ENCODE results near the gene USP3.
A peak's percentile ranks its signal among the peaks of the same experiment; 100 is the strongest.

The USP3 gene

DNA sequence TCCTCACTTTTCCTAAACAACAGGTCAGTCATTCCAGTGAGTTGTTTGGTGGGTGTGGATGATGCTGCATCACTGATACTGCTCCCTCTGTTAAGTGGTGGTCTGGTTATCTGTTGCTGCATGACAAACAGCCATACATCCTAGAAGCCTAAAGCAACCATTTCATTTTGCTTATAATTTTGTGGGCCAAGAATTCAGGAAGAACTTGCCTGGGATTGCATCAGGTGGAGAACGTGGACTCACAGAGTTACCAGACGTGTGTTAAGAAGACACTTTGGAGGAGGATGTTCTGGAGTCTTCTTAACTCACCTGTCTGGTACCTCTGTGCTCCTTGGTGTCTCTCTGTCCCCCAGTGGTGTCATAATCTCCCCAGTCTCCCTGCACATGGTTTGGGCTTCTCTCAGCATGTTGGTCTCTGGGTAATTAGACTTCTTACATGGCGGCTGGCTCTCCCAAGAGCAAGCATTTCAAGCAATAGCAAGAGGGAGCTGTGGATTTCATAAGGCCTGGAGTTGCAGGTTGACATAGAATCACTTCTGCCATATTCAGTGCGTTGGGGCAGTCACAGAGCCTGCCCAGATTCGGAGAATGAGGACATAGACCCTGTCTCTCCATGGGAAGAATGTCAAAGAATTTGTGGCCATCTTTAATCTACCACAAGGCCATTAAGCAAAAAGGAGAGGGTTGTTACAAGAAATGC, 20.1 kb downstream of the USP3 start:
- no peak overlapping the region for H3K18ac ChIP-seq (ENCODE audit: low read length)
- H4K8ac ChIP-seq (ENCODE audit: low read depth, low read length) = no peak overlapping the region
- no peak overlapping the region for H3K4me2 ChIP-seq (ENCODE audit: low read length)
- H2AK5ac ChIP-seq (ENCODE audit: low read length) = no peak overlapping the region
- H3K4ac ChIP-seq (ENCODE audit: low read depth, low read length) = no peak overlapping the region
- DNase-seq = no peak
- no peak overlapping the region for H4K91ac ChIP-seq (ENCODE audit: low read depth, low read length)
- no peak overlapping the region for H2BK5ac ChIP-seq (ENCODE audit: low read depth, low read length, poor library complexity)
- H3K4me1 ChIP-seq (ENCODE audit: control insufficient read depth in 1 of 2, insufficient read depth in 2 of 2, low read length in 2 of 2) = peaks cover 0 to 2% of the 10 kb centered on the region in 2 experiments
- no peaks in the 10 kb centered on the region for H3K79me2 ChIP-seq (ENCODE audit: control insufficient read depth, insufficient read depth, low read length, poor library complexity)
- H3K23ac ChIP-seq (ENCODE audit: low read length) = no peak overlapping the region
- H2BK120ac ChIP-seq (ENCODE audit: insufficient read depth, low read length, poor library complexity) = no peak overlapping the region
- no peak overlapping the region for H3K27ac ChIP-seq (ENCODE audit: low read depth, low read length)
- H4K12ac ChIP-seq (ENCODE audit: low read depth, low read length) = no peak overlapping the region
- H3K9me3 ChIP-seq (ENCODE audit: insufficient read depth, low read depth, low read length) = no peaks in the 10 kb centered on the region
- H2AFZ ChIP-seq (ENCODE audit: insufficient read depth, low read length, poor library complexity) = no peak overlapping the region
- no peak overlapping the region for H2BK12ac ChIP-seq (ENCODE audit: low read length)
- no CpG with 5 or more reads among the region's 5 CpGs for WGBS (ENCODE audit: extremely low coverage, insufficient coverage, insufficient read length)
- H3K14ac ChIP-seq (ENCODE audit: low read length) = no peak overlapping the region
- H3K36me3 ChIP-seq (ENCODE audit: control insufficient read depth in 1 of 2, insufficient read depth in 2 of 2, low read length in 2 of 2) = no peaks in the 10 kb centered on the region
- no peak overlapping the region for H3K4me3 ChIP-seq (ENCODE audit: low read depth, low read length)
- no peak overlapping the region for H3K9ac ChIP-seq (ENCODE audit: low read length)
- no peaks in the 10 kb centered on the region for H3K27me3 ChIP-seq (ENCODE audit: insufficient read depth, low read length)
- no peaks in the 10 kb centered on the region for H3K79me1 ChIP-seq (ENCODE audit: low read length)

DNA sequence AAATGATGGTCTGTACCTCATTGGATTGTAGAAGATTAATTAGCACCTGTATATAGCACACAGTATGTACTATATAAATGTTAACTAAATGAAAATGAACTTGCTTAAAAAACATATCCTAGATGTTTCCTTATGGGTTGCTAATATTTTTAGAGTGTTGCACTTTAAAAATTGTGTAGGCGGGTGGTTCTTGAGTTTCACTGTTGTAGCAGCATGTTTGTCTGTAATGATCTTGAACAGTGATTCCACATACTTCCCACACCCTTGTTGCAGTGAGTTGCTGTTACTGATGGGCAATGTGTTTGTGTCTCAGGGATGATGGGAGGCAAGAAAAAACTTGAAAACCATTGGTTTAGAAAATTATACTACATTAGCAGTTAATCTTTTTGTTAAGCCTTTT, 22.0 kb downstream of the USP3 start:
- Histone ChIP-seq H3K79me2 (ENCODE audit: control insufficient read depth, insufficient read depth, low read length, poor library complexity) (no peaks in the 10 kb centered on the region), H3K79me1 (ENCODE audit: low read length) (no peaks in the 10 kb centered on the region), H3K9me3 (ENCODE audit: insufficient read depth, low read depth, low read length) (no peaks in the 10 kb centered on the region), H3K4ac (ENCODE audit: low read depth, low read length) (no peak overlapping the region), H2BK12ac (ENCODE audit: low read length) (no peak overlapping the region), H2BK120ac (ENCODE audit: insufficient read depth, low read length, poor library complexity) (no peak overlapping the region), H4K12ac (ENCODE audit: low read depth, low read length) (no peak overlapping the region), H2AFZ (ENCODE audit: insufficient read depth, low read length, poor library complexity) (no peak overlapping the region), H3K36me3 (ENCODE audit: control insufficient read depth in 1 of 2, insufficient read depth in 2 of 2, low read length in 2 of 2) (no peaks in the 10 kb centered on the region), H3K4me3 (ENCODE audit: low read depth, low read length) (no peak overlapping the region), H4K8ac (ENCODE audit: low read depth, low read length) (no peak overlapping the region), H3K27me3 (ENCODE audit: insufficient read depth, low read length) (no peaks in the 10 kb centered on the region), H3K4me2 (ENCODE audit: low read length) (no peak overlapping the region), H2AK5ac (ENCODE audit: low read length) (no peak overlapping the region), H3K23ac (ENCODE audit: low read length) (no peak overlapping the region), H3K14ac (ENCODE audit: low read length) (no peak overlapping the region), H3K18ac (ENCODE audit: low read length) (no peak overlapping the region), H4K91ac (ENCODE audit: low read depth, low read length) (no peak overlapping the region), H2BK5ac (ENCODE audit: low read depth, low read length, poor library complexity) (no peak overlapping the region), H3K4me1 (ENCODE audit: control insufficient read depth in 1 of 2, insufficient read depth in 2 of 2, low read length in 2 of 2) (peaks cover 0 to 4% of the 10 kb centered on the region in 2 experiments), H3K27ac (ENCODE audit: low read depth, low read length) (no peak overlapping the region), H3K9ac (ENCODE audit: low read length) (no peak overlapping the region)
- WGBS (ENCODE audit: extremely low coverage, insufficient coverage, insufficient read length) = no CpG with 5 or more reads among the region's 1 CpG
- no peak for DNase-seq

- H3K27ac ChIP-seq (ENCODE audit: low read depth, low read length) = no peak overlapping the region
- H3K4me1 ChIP-seq (ENCODE audit: control insufficient read depth in 1 of 2, insufficient read depth in 2 of 2, low read length in 2 of 2) = peaks cover 0 to 2% of the 10 kb centered on the region in 2 experiments
- no peak overlapping the region for H2BK120ac ChIP-seq (ENCODE audit: insufficient read depth, low read length, poor library complexity)
- no peak overlapping the region for H2AFZ ChIP-seq (ENCODE audit: insufficient read depth, low read length, poor library complexity)
- no peaks in the 10 kb centered on the region for H3K9me3 ChIP-seq (ENCODE audit: insufficient read depth, low read depth, low read length)
- H3K36me3 ChIP-seq (ENCODE audit: control insufficient read depth in 1 of 2, insufficient read depth in 2 of 2, low read length in 2 of 2) = no peaks in the 10 kb centered on the region
- H4K8ac ChIP-seq (ENCODE audit: low read depth, low read length) = no peak overlapping the region
- H3K79me2 ChIP-seq (ENCODE audit: control insufficient read depth, insufficient read depth, low read length, poor library complexity) = no peaks in the 10 kb centered on the region
- no peak overlapping the region for H3K4ac ChIP-seq (ENCODE audit: low read depth, low read length)
- no peak overlapping the region for H2AK5ac ChIP-seq (ENCODE audit: low read length)
- H3K9ac ChIP-seq (ENCODE audit: low read length) = no peak overlapping the region
- no peak overlapping the region for H3K14ac ChIP-seq (ENCODE audit: low read length)
- no peak overlapping the region for H2BK5ac ChIP-seq (ENCODE audit: low read depth, low read length, poor library complexity)
- no peak overlapping the region for H3K4me3 ChIP-seq (ENCODE audit: low read depth, low read length)
- no peak overlapping the region for H2BK12ac ChIP-seq (ENCODE audit: low read length)
- no peak overlapping the region for H3K18ac ChIP-seq (ENCODE audit: low read length)
- H3K27me3 ChIP-seq (ENCODE audit: insufficient read depth, low read length) = no peaks in the 10 kb centered on the region
- no peak overlapping the region for H4K12ac ChIP-seq (ENCODE audit: low read depth, low read length)
- no peak overlapping the region for H3K23ac ChIP-seq (ENCODE audit: low read length)
- H4K91ac ChIP-seq (ENCODE audit: low read depth, low read length) = no peak overlapping the region
- WGBS (ENCODE audit: extremely low coverage, insufficient coverage, insufficient read length) = no CpG with 5 or more reads among the region's 4 CpGs
- no peak overlapping the region for H3K4me2 ChIP-seq (ENCODE audit: low read length)
- no peaks in the 10 kb centered on the region for H3K79me1 ChIP-seq (ENCODE audit: low read length)
- peak in 1 of 2 donors; percentile 55 for DNase-seq
Measured at GRCh38 chr15:63528138-63528659, 23.8 kb downstream of the USP3 start.

- no CpG with 5 or more reads among the region's 7 CpGs for WGBS (ENCODE audit: extremely low coverage, insufficient coverage, insufficient read length)
- H3K79me1 ChIP-seq (ENCODE audit: low read length) = no peaks in the 10 kb centered on the region
- H3K4me2 ChIP-seq (ENCODE audit: low read length) = no peak overlapping the region
- H4K8ac ChIP-seq (ENCODE audit: low read depth, low read length) = no peak overlapping the region
- no peak overlapping the region for H2AK5ac ChIP-seq (ENCODE audit: low read length)
- H2BK5ac ChIP-seq (ENCODE audit: low read depth, low read length, poor library complexity) = no peak overlapping the region
- H2AFZ ChIP-seq (ENCODE audit: insufficient read depth, low read length, poor library complexity) = no peak overlapping the region
- no peaks in the 10 kb centered on the region for H3K27me3 ChIP-seq (ENCODE audit: insufficient read depth, low read length)
- no peak overlapping the region for H4K91ac ChIP-seq (ENCODE audit: low read depth, low read length)
- no peak overlapping the region for H3K14ac ChIP-seq (ENCODE audit: low read length)
- no peaks in the 10 kb centered on the region for H3K79me2 ChIP-seq (ENCODE audit: control insufficient read depth, insufficient read depth, low read length, poor library complexity)
- H3K9me3 ChIP-seq (ENCODE audit: insufficient read depth, low read depth, low read length) = no peaks in the 10 kb centered on the region
- no peak overlapping the region for H3K4ac ChIP-seq (ENCODE audit: low read depth, low read length)
- H2BK120ac ChIP-seq (ENCODE audit: insufficient read depth, low read length, poor library complexity) = no peak overlapping the region
- no peak overlapping the region for H3K27ac ChIP-seq (ENCODE audit: low read depth, low read length)
- H3K9ac ChIP-seq (ENCODE audit: low read length) = no peak overlapping the region
- no peak overlapping the region for H3K18ac ChIP-seq (ENCODE audit: low read length)
- peaks cover 0 to 2% of the 10 kb centered on the region in 2 experiments for H3K4me1 ChIP-seq (ENCODE audit: control insufficient read depth in 1 of 2, insufficient read depth in 2 of 2, low read length in 2 of 2)
- H2BK12ac ChIP-seq (ENCODE audit: low read length) = no peak overlapping the region
- H4K12ac ChIP-seq (ENCODE audit: low read depth, low read length) = no peak overlapping the region
- no peak overlapping the region for H3K4me3 ChIP-seq (ENCODE audit: low read depth, low read length)
- DNase-seq = no peak
- H3K23ac ChIP-seq (ENCODE audit: low read length) = no peak overlapping the region
- H3K36me3 ChIP-seq (ENCODE audit: control insufficient read depth in 1 of 2, insufficient read depth in 2 of 2, low read length in 2 of 2) = no peaks in the 10 kb centered on the region
Measured at GRCh38 chr15:63530235-63530634, 25.8 kb downstream of the USP3 start.
